OCI-LY7 (cell line): ENCODE results near the gene CNPY1. TPM values are rescaled to one million over a fixed set of nuclear protein-coding genes. Genes with fewer than 3 reads are reported as not detected.

ENCODE experiments used
- BruUV-seq: library from RNA; stranded (reverse); fragments of 400-500 nt; replicated peaks from 2 replicates; lab custom pipeline; 2021; lab: Mats Ljungman, UMichigan
- CTCF ChIA-PET: fragments of 300-600 bp; sonication (Branson Sonifier 250); formaldehyde crosslinking; loops from one replicate; lab custom pipeline; 2022; ENCODE audit warnings: antibody characterized with exemption; ENCODE audit not compliant: unreplicated experiment; lab: Charles Lee
- POLR2A ChIA-PET: fragments of 300-600 bp; sonication (Branson Sonifier 250); formaldehyde crosslinking; loops from one replicate; lab custom pipeline; 2022; ENCODE audit warnings: antibody characterized with exemption; lab: Charles Lee
- DNase-seq: peaks from one replicate; pipeline ENCODE4 v3.0.0-alpha.2; 2015; ENCODE audit warnings: low spot score
- H2AFZ ChIP-seq: fragments of 200-600 bp; sonication (generic), shearing (Covaris generic); 2 replicates; pipeline ENCODE4 v1.6.1; 2014; ENCODE audit warnings: mild to moderate bottlenecking, antibody characterized with exemption, low read length, moderate library complexity
- H3K27ac ChIP-seq: fragments of 200-600 bp; sonication (generic); 2 replicates; pipeline ENCODE4 v1.5.1; 2014; ENCODE audit warnings: mixed run types, low read depth, mild to moderate bottlenecking, moderate library complexity, low read length, inconsistent platforms; ENCODE audit not compliant: poor library complexity, severe bottlenecking
- H3K36me3 ChIP-seq: fragments of 200-600 bp; sonication (generic); 2 replicates; pipeline ENCODE4 v1.6.1; 2014; ENCODE audit warnings: mild to moderate bottlenecking, antibody characterized with exemption, low read length, moderate library complexity, mixed read lengths; ENCODE audit not compliant: insufficient read depth
- H3K4me1 ChIP-seq: fragments of 200-600 bp; sonication (generic); 2 replicates; pipeline ENCODE4 v1.5.1; 2014; ENCODE audit warnings: mild to moderate bottlenecking, low read length; ENCODE audit not compliant: insufficient read depth, poor library complexity, severe bottlenecking
- H3K4me2 ChIP-seq: fragments of 200-600 bp; sonication (generic); 2 replicates; pipeline ENCODE4 v1.6.1; 2014; ENCODE audit warnings: mild to moderate bottlenecking, low read length
- H3K4me3 ChIP-seq: fragments of 200-600 bp; sonication (generic); 2 replicates; pipeline ENCODE4 v1.5.1; 2014; ENCODE audit warnings: mild to moderate bottlenecking, low read depth, low read length; ENCODE audit not compliant: poor library complexity, severe bottlenecking
- H3K79me2 ChIP-seq: fragments of 200-600 bp; sonication (generic); 2 replicates; pipeline ENCODE4 v1.6.1; 2016; ENCODE audit warnings: low read depth, mild to moderate bottlenecking, low read length, moderate library complexity, mixed read lengths; ENCODE audit not compliant: insufficient read depth
- H3K9me2 ChIP-seq: fragments of 200-600 bp; sonication (generic); 2 replicates; pipeline ENCODE4 v1.6.1; 2016; ENCODE audit warnings: mild to moderate bottlenecking, low read length, mixed read lengths; ENCODE audit not compliant: insufficient read depth
- H3K9me3 ChIP-seq: fragments of 200-600 bp; sonication (generic); 2 replicates; pipeline ENCODE4 v1.6.1; 2014; ENCODE audit warnings: mild to moderate bottlenecking, mixed run types, low read length, mixed read lengths
- H4K20me1 ChIP-seq: fragments of 200-600 bp; sonication (generic); 2 replicates; pipeline ENCODE4 v1.6.1; 2014; ENCODE audit warnings: mild to moderate bottlenecking, antibody characterized with exemption, low read length, moderate library complexity, mixed read lengths; ENCODE audit not compliant: insufficient read depth
- EZH2phosphoT487 ChIP-seq: fragments of 200-600 bp; sonication (generic); IDR thresholded peaks from 2 replicates; pipeline ENCODE4 v1.6.1; 2018; ENCODE audit warnings: low read depth, borderline replicate concordance, mild to moderate bottlenecking, mixed run types, antibody characterized with exemption, low read length, moderate library complexity, mixed read lengths
- intact Hi-C: fragments of 100-400 bp; cut with micrococcal nuclease; formaldehyde crosslinking; loops from one replicate; pipeline ENCODE4 v1.10.0; 2022; ENCODE audit not compliant: unreplicated experiment
- total RNA-seq, 2 experiments: library from RNA; depleted of rRNA in 1 of 2; stranded (reverse); fragments of >200 nt in 1 of 2; shearing (Covaris generic) in 1 of 2; gene quantifications; 2 replicates each; pipeline ENCODE4 v1.2.3, GENCODE V29; 2014 to 2022
- TF ChIP-seq, protein P1 (sequence below): fragments of 200-600 bp; sonication (generic); conservative IDR thresholded peaks from 2 replicates; pipeline ENCODE4 v1.5.1; 2014; ENCODE audit warnings: mild to moderate bottlenecking, antibody characterized with exemption, low read length, moderate library complexity, mixed read lengths

The CNPY1 gene
- total RNA-seq, 2 experiments from 2014 or later, result not detected

DNA sequence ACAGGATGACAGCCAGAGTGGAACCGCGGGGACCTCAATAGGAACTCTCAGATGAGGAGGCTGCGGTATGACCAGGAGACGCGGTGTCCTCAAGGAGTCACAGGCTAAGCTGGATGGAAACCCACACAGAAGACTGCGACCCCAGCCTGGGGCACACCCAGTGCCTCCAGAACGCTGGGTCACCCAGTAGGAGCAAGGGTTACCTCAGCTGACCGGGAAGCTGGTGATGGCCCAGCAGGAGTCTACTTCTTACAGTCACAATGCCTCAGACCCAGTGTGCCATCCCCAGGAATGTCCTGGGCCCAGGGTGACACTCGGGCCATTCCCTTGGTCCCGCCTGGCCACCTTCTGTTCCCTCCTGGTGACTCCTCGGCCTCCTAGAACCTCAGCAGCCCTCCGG is 29.9 kb downstream of the CNPY1 start:
- Histone ChIP-seq H3K9me2 (no peaks in the 10 kb centered on the region), H3K4me3 (no peak overlapping the region), H2AFZ (no peak overlapping the region), H3K79me2 (no peaks in the 10 kb centered on the region), H3K4me1 (no peaks in the 10 kb centered on the region), H4K20me1 (no peaks in the 10 kb centered on the region), H3K27ac (no peak overlapping the region), H3K4me2 (no peak overlapping the region), H3K36me3 (no peaks in the 10 kb centered on the region), H3K9me3 (no peaks in the 10 kb centered on the region)
- DNase-seq, result no peak
- no TSS peak for BruUV-seq
- intact Hi-C loops, result no loop called here
- CTCF ChIA-PET, result no interaction called here
- no peak for TF ChIP-seq EZH2phosphoT487
- POLR2A ChIA-PET, result no interaction called here

DNA sequence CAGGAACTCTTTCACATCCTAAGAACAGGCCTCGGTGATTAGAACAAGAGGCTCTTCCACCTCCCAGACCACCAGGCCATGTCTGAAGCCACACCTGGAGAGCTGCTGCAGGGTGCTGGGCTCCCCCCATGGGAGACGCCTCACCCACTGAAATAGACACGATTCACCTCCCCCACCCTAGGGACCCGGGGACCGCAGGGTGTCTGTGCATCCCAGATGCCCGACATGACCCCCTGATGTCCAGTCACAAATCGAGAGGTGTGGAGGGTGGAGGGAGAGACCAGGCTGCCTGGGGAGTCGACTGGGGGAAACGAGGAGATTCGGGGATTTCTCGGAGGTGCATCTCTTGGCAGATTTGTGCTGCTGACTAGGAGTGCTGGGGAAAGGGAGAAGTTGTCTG is 31.0 kb downstream of the CNPY1 start:
- TF ChIP-seq, protein P1, sequence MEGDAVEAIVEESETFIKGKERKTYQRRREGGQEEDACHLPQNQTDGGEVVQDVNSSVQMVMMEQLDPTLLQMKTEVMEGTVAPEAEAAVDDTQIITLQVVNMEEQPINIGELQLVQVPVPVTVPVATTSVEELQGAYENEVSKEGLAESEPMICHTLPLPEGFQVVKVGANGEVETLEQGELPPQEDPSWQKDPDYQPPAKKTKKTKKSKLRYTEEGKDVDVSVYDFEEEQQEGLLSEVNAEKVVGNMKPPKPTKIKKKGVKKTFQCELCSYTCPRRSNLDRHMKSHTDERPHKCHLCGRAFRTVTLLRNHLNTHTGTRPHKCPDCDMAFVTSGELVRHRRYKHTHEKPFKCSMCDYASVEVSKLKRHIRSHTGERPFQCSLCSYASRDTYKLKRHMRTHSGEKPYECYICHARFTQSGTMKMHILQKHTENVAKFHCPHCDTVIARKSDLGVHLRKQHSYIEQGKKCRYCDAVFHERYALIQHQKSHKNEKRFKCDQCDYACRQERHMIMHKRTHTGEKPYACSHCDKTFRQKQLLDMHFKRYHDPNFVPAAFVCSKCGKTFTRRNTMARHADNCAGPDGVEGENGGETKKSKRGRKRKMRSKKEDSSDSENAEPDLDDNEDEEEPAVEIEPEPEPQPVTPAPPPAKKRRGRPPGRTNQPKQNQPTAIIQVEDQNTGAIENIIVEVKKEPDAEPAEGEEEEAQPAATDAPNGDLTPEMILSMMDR, result no peak
- TF ChIP-seq EZH2phosphoT487, result no peak
- BruUV-seq, result no TSS peak
- intact Hi-C loops, result no loop called here
- Histone ChIP-seq H3K79me2 (no peaks in the 10 kb centered on the region), H4K20me1 (no peaks in the 10 kb centered on the region), H3K36me3 (no peaks in the 10 kb centered on the region), H3K9me3 (no peaks in the 10 kb centered on the region), H3K9me2 (no peaks in the 10 kb centered on the region), H3K4me1 (no peaks in the 10 kb centered on the region), H3K27ac (no peak overlapping the region), H2AFZ (no peak overlapping the region), H3K4me2 (no peak overlapping the region), H3K4me3 (no peak overlapping the region)
- POLR2A ChIA-PET, result interaction anchor here (0.6 kb wide), 1 partner anchor 12 kb away, joined by 4 read pairs; no protein-coding TSS in a partner anchor
- no peak for DNase-seq
- CTCF ChIA-PET, result no interaction called here

- Histone ChIP-seq H3K27ac (no peak overlapping the region), H3K9me2 (no peaks in the 10 kb centered on the region), H3K4me3 (no peak overlapping the region), H2AFZ (no peak overlapping the region), H4K20me1 (no peaks in the 10 kb centered on the region), H3K9me3 (no peaks in the 10 kb centered on the region), H3K79me2 (no peaks in the 10 kb centered on the region), H3K36me3 (no peaks in the 10 kb centered on the region), H3K4me1 (no peaks in the 10 kb centered on the region), H3K4me2 (no peak overlapping the region)
- DNase-seq, result no peak
- intact Hi-C loops, result no loop called here
- BruUV-seq, result no TSS peak
- no peak for TF ChIP-seq EZH2phosphoT487
- TF ChIP-seq, protein P1, result no peak
- ChIA-PET POLR2A (no interaction called here), CTCF (no interaction called here)
These were observed 32.1 kb downstream of the CNPY1 start for GRCh38 chr7:155514296-155514695.
